Measurements from ENCODE around the gene PLXNC1. TPM values are rescaled to one million over a fixed set of nuclear protein-coding genes. Genes with fewer than 3 reads are reported as not detected.

PLXNC1 gene
- total and polyA plus RNA-seq, 2 donors (not counting 1 experiment from before 2014, with no cell fraction given), result 9.7 to 33.6 TPM

DNA sequence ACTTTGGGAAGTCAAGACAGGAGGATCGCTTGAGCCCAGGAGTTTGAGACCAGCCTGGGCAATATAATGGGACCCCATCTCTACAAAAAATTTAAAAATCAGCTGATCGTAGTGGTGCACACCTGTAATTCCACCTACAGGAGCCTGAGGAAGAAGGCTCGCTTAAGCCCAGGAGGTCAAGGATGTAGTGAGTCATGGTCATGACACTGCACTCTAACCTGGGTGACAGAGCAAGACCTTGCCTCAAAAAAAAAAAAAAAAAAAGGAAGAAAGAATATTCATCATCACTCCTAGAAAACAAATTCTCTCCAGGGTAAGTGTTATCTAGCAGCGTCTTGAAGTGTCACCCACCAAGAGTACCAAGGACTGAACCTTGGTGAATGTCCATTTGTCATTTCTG, 34.2 kb upstream of the PLXNC1 start:
- ChIA-PET POLR2A (no interaction called here), CTCF (interaction anchor here (0.7 to 1.0 kb wide), 3 partner anchors 10 to 60 kb away, joined by 3 to 4 read pairs (median 3); no protein-coding TSS in a partner anchor)
- H3K4me3 Mint-ChIP-seq, result no peak overlapping the region
- ATAC-seq (ENCODE audit: low read depth), result no peak
- TF ChIP-seq, protein P1, sequence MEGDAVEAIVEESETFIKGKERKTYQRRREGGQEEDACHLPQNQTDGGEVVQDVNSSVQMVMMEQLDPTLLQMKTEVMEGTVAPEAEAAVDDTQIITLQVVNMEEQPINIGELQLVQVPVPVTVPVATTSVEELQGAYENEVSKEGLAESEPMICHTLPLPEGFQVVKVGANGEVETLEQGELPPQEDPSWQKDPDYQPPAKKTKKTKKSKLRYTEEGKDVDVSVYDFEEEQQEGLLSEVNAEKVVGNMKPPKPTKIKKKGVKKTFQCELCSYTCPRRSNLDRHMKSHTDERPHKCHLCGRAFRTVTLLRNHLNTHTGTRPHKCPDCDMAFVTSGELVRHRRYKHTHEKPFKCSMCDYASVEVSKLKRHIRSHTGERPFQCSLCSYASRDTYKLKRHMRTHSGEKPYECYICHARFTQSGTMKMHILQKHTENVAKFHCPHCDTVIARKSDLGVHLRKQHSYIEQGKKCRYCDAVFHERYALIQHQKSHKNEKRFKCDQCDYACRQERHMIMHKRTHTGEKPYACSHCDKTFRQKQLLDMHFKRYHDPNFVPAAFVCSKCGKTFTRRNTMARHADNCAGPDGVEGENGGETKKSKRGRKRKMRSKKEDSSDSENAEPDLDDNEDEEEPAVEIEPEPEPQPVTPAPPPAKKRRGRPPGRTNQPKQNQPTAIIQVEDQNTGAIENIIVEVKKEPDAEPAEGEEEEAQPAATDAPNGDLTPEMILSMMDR (IDR thresholded peaks at IDR 0.05), result no peak
- TF ChIP-seq EZH2 (IDR thresholded peaks at IDR 0.05; ENCODE audit: borderline replicate concordance, insufficient read depth, low read depth, low read length, poor library complexity, severe bottlenecking), result no peak
- H3K9me3 ChIP-seq (ENCODE audit: control extremely low read depth in 1 of 3, control insufficient read depth in 2 of 3, insufficient read depth in 1 of 3, low read length in 2 of 3), result no peaks in the 10 kb centered on the region
- intact Hi-C loops (cut with micrococcal nuclease), result no loop called here
- H3K9me3 Mint-ChIP-seq (ENCODE audit: insufficient read depth), result no peaks in the 10 kb centered on the region
- H3K4me1 ChIP-seq (ENCODE audit: control insufficient read depth in 2 of 2, insufficient read depth in 2 of 2, low read length in 2 of 2), result no peaks in the 10 kb centered on the region
- H3K27ac ChIP-seq (ENCODE audit: low read length in 2 of 2), result no peak overlapping the region
- no peaks in the 10 kb centered on the region for H3K36me3 ChIP-seq (replicated peaks in 1 of 2; ENCODE audit: control extremely low read depth in 1 of 2, control insufficient read depth in 1 of 2, extremely low read depth in 1 of 2, insufficient read depth in 2 of 2, low read length in 1 of 2)
- peaks cover 3% of the 10 kb centered on the region for H3K27me3 Mint-ChIP-seq
- H3K79me2 ChIP-seq (ENCODE audit: control insufficient read depth, insufficient read depth, low read length), result no peaks in the 10 kb centered on the region
- DNase-seq, result no peak
- H3K27me3 ChIP-seq (replicated peaks in 1 of 4; ENCODE audit: control extremely low read depth in 1 of 4, control insufficient read depth in 3 of 4, insufficient read depth in 4 of 4, low read length in 3 of 4), result no peaks in the 10 kb centered on the region
- 90% methylated on average over 1 of the region's 4 CpGs for WGBS (ENCODE audit: insufficient coverage)
- no peak overlapping the region for H2AFZ ChIP-seq (ENCODE audit: insufficient read depth, low read depth, low read length, poor library complexity, severe bottlenecking)
- H3K27ac Mint-ChIP-seq, result no peak overlapping the region
- H3K4me2 ChIP-seq (replicated peaks; ENCODE audit: low read depth, low read length, poor library complexity, severe bottlenecking), result no peak overlapping the region
- no peak overlapping the region for H3K9ac ChIP-seq (ENCODE audit: low read length)
- H4K20me1 ChIP-seq (ENCODE audit: control insufficient read depth, insufficient read depth, low read length, poor library complexity, severe bottlenecking), result no peaks in the 10 kb centered on the region
- no peak overlapping the region for H3K4me3 ChIP-seq (ENCODE audit: control extremely low read depth in 1 of 5, extremely low read depth in 1 of 5, insufficient read depth in 1 of 5, low read depth in 2 of 5, low read length in 4 of 5)
- no peaks in the 10 kb centered on the region for H3K4me1 Mint-ChIP-seq

DNA sequence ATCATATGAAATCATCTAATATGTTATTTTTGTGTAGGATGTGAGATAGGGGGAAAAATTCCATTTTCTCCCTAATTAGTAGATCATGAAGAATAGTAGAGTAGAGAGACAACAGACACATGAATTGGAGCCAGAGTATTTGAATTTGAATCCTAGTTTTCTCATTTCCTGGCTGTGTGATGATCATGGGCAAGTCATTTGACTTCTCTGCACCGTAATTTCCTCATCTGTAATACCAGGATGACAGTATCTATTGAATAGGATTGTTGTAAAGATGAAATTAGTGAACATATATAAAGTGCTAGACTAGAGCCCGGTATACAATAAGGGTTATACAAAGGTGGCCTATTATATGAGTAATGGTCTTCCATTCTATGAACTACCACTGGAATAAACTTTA, 32.2 kb upstream of the PLXNC1 start:
- Histone ChIP-seq H3K9ac (ENCODE audit: low read length) (no peak overlapping the region), H4K20me1 (ENCODE audit: control insufficient read depth, insufficient read depth, low read length, poor library complexity, severe bottlenecking) (no peaks in the 10 kb centered on the region), H3K9me3 (ENCODE audit: control extremely low read depth in 1 of 3, control insufficient read depth in 2 of 3, insufficient read depth in 1 of 3, low read length in 2 of 3) (no peaks in the 10 kb centered on the region), H3K79me2 (ENCODE audit: control insufficient read depth, insufficient read depth, low read length) (no peaks in the 10 kb centered on the region), H3K27me3 (replicated peaks in 1 of 4; ENCODE audit: control extremely low read depth in 1 of 4, control insufficient read depth in 3 of 4, insufficient read depth in 4 of 4, low read length in 3 of 4) (no peaks in the 10 kb centered on the region), H2AFZ (ENCODE audit: insufficient read depth, low read depth, low read length, poor library complexity, severe bottlenecking) (no peak overlapping the region), H3K4me1 (ENCODE audit: control insufficient read depth in 2 of 2, insufficient read depth in 2 of 2, low read length in 2 of 2) (no peaks in the 10 kb centered on the region), H3K36me3 (replicated peaks in 1 of 2; ENCODE audit: control extremely low read depth in 1 of 2, control insufficient read depth in 1 of 2, extremely low read depth in 1 of 2, insufficient read depth in 2 of 2, low read length in 1 of 2) (no peaks in the 10 kb centered on the region), H3K4me3 (ENCODE audit: control extremely low read depth in 1 of 5, extremely low read depth in 1 of 5, insufficient read depth in 1 of 5, low read depth in 2 of 5, low read length in 4 of 5) (no peak overlapping the region), H3K27ac (ENCODE audit: low read length in 2 of 2) (no peak overlapping the region), H3K4me2 (replicated peaks; ENCODE audit: low read depth, low read length, poor library complexity, severe bottlenecking) (no peak overlapping the region)
- ChIA-PET CTCF (interaction anchor here (1.5 kb wide), 1 partner anchor 13 kb away, joined by 4 read pairs; no protein-coding TSS in a partner anchor), POLR2A (no interaction called here)
- Mint-ChIP-seq H3K4me1 (no peaks in the 10 kb centered on the region), H3K27ac (no peak overlapping the region), H3K9me3 (ENCODE audit: insufficient read depth) (no peaks in the 10 kb centered on the region), H3K4me3 (no peak overlapping the region), H3K27me3 (peaks cover 3% of the 10 kb centered on the region)
- TF ChIP-seq EZH2 (IDR thresholded peaks at IDR 0.05; ENCODE audit: borderline replicate concordance, insufficient read depth, low read depth, low read length, poor library complexity, severe bottlenecking), result no peak
- TF ChIP-seq, protein P1 (IDR thresholded peaks at IDR 0.05), result no peak
- DNase-seq (no peak), ATAC-seq (ENCODE audit: low read depth) (no peak)
- no CpG with 5 or more reads among the region's 2 CpGs for WGBS (ENCODE audit: insufficient coverage)
- intact Hi-C loops (cut with micrococcal nuclease), result no loop called here

Data from B cell (primary cell).